Activated CD4-positive, alpha-beta T cell treated with anti-CD3 and anti-CD28 coated beads, Interleukin-2, amount 50 U/mL, for 48 hours (primary cell): ENCODE results near the gene KLK10.

Source experiments
- DNase-seq, 2 experiments: peaks; one replicate each; pipeline ENCODE4 v3.0.0-alpha.2; 2020

KLK10 gene, protein sequence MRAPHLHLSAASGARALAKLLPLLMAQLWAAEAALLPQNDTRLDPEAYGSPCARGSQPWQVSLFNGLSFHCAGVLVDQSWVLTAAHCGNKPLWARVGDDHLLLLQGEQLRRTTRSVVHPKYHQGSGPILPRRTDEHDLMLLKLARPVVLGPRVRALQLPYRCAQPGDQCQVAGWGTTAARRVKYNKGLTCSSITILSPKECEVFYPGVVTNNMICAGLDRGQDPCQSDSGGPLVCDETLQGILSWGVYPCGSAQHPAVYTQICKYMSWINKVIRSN

DNA sequence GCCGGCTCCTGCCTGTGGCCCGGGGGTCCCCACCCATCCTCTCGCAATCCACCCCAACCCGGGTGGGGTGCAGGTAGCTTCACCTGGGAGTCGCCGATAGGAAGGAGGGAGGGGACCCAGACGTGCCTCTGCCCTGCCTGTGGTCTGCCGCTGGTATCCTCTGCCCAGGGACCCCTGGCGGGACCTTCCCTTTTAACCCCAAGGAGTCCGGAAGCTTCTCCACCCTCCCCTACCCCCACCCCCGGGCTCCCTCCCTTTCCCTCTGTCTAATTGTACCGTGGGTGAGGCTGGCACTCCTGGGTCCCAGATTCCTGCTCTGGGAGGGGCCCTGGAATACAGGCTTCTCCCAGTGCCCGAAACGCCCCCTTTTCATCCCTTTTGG is at the start of gene KLK10:
Gene KLK10 (minus strand): TSS at position 166 of the 382 bp plus-strand sequence. CDS start 579 bp downstream, outside the sequence.
- DNase-seq: no peak

DNA sequence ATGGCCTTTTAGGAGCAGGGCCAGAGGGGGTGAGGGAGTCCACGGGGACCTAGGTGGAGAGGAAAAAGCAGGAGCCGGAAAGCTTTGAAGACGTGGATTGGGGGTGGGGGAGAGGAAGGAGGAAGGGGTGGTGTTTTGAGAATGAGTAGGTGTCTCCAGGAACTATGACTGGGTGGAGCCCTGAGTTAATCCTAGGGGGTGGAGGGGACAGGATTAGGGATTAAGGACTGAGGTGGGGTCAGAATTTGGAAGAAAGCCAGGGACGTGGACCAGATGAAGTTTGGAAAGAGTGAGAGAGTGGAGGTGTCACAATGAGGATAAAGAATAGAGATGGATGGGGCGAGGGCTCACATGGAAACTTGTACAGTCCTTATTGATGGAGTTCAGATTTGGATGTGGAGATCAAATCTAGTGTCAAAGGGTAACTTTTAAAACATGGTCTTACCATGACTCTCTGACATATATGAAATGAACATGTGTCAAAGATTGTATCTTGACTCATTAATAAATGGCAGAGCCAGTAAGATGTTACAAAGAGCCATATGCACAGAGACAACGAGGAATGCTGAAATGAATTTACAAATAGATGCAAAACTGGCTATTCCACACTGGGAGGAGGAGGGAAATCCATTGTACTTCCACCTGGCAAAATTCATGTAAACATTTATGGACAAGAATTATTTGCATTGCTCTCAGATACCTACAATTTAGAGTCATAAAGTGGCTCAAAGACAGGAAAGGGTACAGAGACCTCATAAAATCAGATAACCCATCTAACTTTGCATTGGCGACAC is 47.1 kb upstream of the KLK10 start:
- DNase-seq: no peak

- DNase-seq: no peak
These were observed 45.9 kb upstream of the KLK10 start for GRCh38 chr19:51065221-51065960.

DNA sequence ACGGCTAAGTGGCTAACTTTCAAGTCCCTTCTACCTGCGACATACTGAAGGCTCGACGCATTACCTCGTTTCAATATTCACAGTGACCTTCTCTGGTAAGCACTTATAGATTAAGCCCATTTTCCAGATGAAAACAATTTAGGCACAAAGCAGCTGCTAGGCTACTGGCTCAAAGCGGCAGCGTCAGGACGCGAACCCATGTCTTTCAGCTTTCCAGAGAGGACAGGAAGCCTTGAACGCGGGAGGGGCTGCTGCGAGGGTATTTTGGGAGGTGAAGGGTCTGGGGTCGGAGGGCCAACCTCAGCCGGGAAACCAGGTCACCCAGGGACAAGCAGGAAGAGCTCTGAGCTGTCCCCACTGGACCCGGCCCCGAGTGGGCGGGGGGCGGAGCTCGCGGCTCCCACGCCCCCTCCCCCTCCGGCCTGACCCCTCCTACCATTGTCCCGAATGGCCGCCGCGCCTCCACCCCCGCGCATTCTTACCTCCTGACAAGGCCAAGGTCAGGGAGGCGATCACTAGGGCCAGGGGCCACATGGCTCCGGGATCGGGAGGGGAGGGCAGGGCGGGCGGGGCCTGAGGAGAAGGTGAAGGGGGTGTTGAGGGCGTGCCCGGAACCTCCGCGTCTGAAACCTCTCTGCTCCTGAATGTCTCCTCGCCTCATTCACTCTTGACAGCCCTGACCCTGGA is 45.2 kb upstream of the KLK10 start, which contains the start of gene KLK13:
Gene KLK13 (minus strand): TSS at position 559 of the 687 bp plus-strand sequence. CDS start 25 bp downstream, at position 534.
- DNase-seq: no peak

- DNase-seq: no peak
These were observed 44.2 kb upstream of the KLK10 start for GRCh38 chr19:51063664-51064063.

DNA sequence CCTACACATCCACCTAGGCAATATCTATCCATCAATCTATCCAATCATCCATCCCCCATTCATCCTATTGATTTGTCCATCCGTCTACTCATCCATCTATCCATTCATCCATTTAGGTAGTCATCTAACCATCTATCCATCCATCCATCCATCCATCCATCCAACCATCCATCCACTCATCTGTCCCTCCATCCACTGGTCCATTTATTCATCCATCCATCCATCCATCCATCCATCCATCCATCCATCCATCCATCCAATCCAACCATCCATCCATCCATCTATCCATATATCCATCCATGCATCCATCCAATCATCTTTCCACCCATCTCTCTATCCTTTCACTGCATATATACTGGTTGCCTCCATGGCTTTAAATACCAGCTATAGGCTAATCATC is 41.5 kb upstream of the KLK10 start:
- DNase-seq: no peak

GRCh38 chr19:51060336-51060735 is 40.8 kb upstream of the KLK10 start:
- DNase-seq: no peak

DNA sequence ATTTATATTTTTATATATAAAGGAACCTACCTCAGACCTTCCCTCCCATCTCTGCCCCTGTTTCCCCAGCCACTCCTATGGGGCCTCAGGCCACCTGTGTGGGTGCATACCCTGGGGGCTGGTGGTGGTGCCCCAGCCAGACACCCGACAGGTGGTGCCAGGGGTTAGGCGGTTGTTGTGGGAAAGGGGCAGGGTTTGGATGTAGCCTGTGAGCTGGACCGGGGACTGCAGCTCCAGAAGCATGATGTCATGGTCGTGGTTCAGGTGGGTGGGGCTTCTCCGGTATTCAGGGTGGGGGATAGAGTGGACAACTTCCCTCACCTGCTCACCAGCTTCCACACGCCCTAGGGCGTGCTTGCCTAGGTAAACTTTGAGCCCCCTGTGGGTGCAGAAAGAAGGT is 40.2 kb upstream of the KLK10 start:
- no peak for DNase-seq

DNA sequence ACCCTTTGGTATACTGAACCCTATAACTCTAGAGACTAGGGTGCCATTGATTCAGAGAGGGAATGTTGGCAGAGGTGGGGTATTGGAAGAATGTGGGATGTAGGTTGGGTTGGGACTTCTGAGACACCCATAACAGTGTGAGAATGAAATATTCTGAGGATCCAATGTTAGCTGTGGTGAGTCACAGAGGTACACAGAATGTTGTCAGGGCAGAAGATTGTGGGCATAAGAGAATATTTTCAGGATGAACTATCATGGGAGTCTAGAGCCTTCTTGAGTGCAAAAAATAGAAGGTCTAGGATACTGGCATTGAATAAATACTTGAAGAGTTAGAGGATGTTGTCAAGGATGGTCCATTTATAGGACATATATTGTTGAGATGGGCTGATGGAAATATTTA is 36.4 kb upstream of the KLK10 start:
- no peak for DNase-seq

DNA sequence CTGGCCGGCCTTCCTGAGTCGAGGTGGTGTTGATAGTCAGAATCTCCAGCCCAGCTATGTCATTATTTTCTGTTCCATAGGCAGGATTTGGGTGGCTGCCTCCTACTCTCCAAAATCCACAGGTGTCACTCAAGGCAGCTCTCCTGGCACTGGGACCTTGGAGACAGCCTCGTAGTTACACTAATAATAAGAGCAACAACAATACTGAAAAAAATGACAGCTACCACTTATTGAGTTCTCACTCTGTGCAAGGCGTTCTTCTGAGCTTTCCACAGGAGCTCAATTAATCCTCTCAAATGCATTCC is 27.5 kb upstream of the KLK10 start:
- DNase-seq: no peak

DNA sequence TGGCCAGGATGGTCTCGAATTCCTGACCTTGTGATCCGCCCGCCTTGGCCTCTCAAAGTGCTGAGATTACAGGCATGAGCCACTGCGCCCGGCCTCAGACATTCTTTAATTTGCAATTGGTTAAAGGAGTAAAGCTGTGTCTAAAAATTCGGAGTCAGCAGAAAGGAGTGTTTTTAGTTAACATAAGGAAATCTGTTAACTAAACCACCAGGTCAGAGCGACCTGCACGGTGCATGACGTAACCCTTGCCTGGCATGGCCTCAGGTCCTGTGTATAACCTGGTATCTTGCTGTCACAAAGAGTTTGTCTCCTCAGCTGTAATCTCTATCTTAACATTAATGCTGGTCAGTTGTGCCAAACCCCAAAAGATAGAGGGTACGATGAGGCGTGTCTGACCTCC is 24.8 kb upstream of the KLK10 start:
- DNase-seq: no peak

DNA sequence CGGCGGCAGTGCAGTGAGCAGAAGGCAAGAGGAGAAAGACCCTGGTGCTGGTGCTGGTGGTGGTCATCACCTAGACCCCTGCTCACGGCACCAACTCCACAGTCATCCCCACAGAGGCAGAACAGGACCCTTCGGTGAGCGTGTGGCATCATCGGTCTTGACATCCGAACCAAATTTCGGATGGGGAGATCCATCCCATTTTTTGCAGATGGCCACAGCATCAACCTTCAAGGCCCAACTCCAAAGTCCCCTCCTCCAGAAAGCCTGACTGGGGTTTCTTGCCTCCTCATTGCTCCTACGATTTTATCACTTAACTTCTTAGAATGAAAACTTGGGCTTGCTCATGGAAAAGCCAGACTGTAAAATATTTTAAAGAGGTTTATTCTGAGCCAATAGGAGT is 24.0 kb upstream of the KLK10 start:
- no peak for DNase-seq

- DNase-seq: no peak
These were observed 20.6 kb upstream of the KLK10 start for GRCh38 chr19:51040151-51040550.

DNA sequence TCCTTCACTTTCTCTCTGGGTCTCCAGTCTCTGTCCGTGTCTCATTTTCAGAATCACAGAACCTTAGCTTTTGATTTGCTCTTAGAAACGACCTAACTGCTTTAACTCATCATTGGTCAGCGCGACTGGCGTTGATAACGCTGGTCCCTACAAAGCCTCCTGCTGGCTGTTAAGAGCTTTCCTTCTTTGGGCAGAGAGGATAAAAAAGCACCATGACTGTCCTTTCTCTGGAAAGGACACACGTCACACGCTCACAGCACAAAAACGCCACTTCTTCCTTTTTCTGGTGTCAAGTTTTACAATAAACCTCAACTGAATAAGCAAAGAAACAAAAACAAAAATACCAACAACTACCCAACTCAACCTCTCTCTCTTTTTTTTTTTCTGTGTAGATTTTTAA is 17.0 kb upstream of the KLK10 start:
- DNase-seq: no peak

DNA sequence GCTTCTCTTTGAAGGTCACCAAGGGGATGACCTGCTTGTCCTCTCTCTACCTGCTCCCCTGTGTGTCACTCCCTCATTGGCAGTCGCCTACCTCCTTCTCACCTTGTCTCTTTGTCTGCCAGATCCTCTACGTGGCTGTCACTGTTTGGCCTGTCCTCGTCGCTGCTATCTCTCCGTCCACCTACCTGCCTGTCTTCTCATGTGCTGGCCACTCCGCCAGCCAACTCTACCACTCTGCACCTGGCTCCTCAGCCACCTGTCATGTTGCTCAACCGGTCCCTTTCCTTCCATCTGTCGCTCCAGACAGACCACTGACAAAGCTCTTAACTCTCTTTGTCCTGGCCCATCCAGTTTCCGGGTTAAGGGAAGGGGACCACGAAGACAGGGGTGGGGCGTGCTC is 15.2 kb upstream of the KLK10 start, which contains the start of gene KLK12:
Gene KLK12 (minus strand): TSS at position 299 of the 400 bp plus-strand sequence. CDS start 381 bp downstream, outside the sequence.
- DNase-seq: no peak

- DNase-seq: no peak
These were observed 12.3 kb upstream of the KLK10 start for GRCh38 chr19:51031880-51032225.

DNA sequence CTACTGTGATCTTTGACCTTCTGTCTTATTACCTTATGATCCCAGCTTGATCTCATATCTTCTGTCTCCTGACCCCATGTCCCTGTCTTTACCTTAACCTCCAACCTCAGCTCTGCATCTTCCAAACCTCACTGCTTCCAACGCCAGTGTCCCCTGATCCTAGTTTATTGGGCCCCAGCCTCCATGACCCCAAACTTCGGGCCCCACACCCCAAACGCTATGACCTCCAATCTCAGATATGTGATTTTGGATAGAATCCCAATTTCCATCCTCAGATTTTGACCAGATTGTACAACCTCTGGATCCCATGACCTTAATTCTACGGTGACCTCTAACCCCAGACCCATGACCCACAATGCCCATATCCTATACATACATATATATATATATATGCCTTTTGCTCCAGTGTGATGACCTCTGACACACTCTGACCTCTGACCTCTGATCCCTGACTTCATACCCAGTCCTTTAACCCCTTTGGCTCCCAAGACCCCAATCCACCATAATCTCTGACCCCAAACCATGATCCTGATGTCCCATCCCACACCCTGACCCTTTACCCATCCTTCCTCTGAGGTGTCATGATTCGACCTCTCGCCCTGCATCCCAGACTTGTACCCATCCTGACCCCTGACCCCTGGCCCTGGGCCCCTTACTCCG is 11.8 kb upstream of the KLK10 start:
- DNase-seq: no peak

- no peak for DNase-seq
These were observed 11.1 kb upstream of the KLK10 start for GRCh38 chr19:51030631-51031030.

- DNase-seq: no peak
These were observed 10.2 kb upstream of the KLK10 start for GRCh38 chr19:51029718-51030117.

DNA sequence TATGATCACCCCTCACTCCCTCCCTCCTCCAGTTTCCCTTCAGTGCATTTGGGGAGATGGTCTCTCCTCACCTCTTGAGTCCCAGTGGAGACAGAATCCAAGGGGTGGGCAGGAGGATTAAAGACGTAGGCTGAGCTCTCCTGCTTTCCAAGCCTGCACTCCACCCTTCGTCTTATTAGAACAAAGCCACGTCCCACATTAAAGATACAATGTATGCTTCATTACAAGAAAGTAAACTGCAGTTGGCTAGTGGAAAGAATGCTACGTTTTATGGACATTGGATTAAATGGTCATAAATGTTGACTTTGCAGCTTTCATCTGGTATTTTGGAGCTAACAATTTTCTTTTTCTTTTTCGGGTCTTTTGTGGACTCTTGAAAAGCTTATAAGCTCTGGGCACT is 8.4 kb upstream of the KLK10 start:
- DNase-seq: no peak

DNA sequence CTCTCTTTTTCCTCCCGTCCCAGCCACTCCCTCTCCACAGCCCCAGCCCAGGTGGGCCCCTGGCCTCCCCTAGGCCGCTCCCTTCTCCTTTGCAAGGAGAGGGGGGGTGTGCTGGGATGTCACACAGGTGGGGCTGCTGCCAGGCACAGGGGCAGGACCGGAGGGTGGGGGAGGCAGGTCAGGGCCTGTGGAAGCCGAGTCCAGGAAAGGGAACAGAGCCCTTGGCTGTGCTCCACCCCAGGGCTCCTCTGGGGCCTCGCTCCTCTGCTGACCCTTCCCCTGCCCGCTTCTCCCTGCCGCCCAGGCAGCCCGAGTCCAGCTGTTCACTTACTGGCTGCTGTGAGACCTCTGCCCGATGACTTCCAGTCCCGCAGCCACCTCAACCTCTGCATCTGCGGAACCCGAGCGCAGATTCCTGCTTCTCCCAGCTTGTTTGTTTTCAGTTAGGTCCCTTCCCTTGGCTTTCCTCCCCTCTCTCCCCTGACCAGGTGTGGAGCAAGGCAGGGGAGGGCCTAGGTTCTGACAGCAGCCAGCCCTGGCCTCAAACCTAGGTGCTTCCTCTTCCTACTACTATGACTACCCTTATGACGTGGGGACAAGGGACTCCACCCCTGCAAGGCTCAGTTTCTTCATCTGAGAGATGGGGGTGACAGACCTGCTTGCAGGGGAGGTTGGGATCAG is 7.8 kb upstream of the KLK10 start:
- DNase-seq: no peak

DNA sequence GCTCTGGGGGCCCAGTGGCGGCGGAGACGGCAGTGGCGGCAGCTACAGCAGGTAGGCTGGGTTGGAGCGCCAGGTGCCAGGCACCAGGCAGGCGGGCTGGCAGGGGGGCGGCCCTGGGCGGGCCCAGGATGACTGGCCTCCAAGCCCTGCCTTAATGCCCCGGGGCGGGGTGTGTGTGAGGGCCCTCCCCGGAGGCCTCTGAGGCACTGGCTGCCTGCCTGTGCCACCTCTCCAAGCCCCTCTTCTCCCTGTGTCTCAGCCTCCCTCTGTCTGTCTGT is 7.0 kb upstream of the KLK10 start, which contains the start of gene KLK11:
Gene KLK11 (minus strand): TSS at position 63 of the 278 bp plus-strand sequence. CDS start 985 bp downstream, outside the sequence.
- DNase-seq: no peak
